Activated naive CD8-positive, alpha-beta T cell treated with anti-CD3 and anti-CD28 coated beads, Interleukin-2, amount 10 ng/mL, durations not matched to agents 7 days and 5 days (primary cell): ENCODE data around the gene PI4KA. TPM values are rescaled to one million over a fixed set of nuclear protein-coding genes. Genes with fewer than 3 reads are reported as not detected.

Source experiments
- ATAC-seq: fragments of 150-1000 bp; cut with Tn5 transposase; one replicate; pipeline ENCODE4 v1.10.0; 2021; ENCODE audit warnings: low read depth, moderate library complexity
- POLR2A ChIA-PET: fragments of 350-600 bp; sonication (Branson Sonifier 250); formaldehyde crosslinking; loops from one replicate; lab custom pipeline; 2021; ENCODE audit warnings: antibody characterized with exemption; lab: Charles Lee
- DNase-seq: peaks from one replicate; pipeline ENCODE4 v3.0.0; 2021
- H3K27ac Mint-ChIP-seq: one replicate; pipeline ENCODE4 v1.8.0; 2022; ENCODE audit warnings: mild to moderate bottlenecking, mixed read lengths
- H3K27me3 Mint-ChIP-seq: one replicate; pipeline ENCODE4 v1.8.0; 2022; ENCODE audit warnings: mild to moderate bottlenecking, moderate library complexity, mixed read lengths
- H3K36me3 Mint-ChIP-seq: one replicate; pipeline ENCODE4 v1.8.0; 2021; ENCODE audit warnings: mild to moderate bottlenecking, mixed read lengths
- H3K4me1 Mint-ChIP-seq: one replicate; pipeline ENCODE4 v1.8.0; 2021; ENCODE audit warnings: mixed read lengths
- H3K4me3 Mint-ChIP-seq: one replicate; pipeline ENCODE4 v1.8.0; 2022; ENCODE audit warnings: mild to moderate bottlenecking, moderate library complexity, mixed read lengths
- H3K9me3 Mint-ChIP-seq: one replicate; pipeline ENCODE4 v1.8.0; 2021; ENCODE audit warnings: mixed read lengths
- total RNA-seq, 2 experiments: library from RNA; stranded (reverse); gene quantifications; one replicate each; pipeline ENCODE4 v1.2.3, GENCODE V29; 2021

Gene PI4KA
- total RNA-seq, 2 experiments from 2014 or later: 100 to 106 TPM

- ATAC-seq (no peak), DNase-seq (no peak)
- Mint-ChIP-seq H3K9me3 (no peaks in the 10 kb centered on the region), H3K27ac (no peak overlapping the region), H3K27me3 (no peaks in the 10 kb centered on the region), H3K36me3 (peaks cover 1% of the 10 kb centered on the region), H3K4me1 (peaks cover 3% of the 10 kb centered on the region), H3K4me3 (no peak overlapping the region)
- POLR2A ChIA-PET: no interaction called here
Measured at GRCh38 chr22:20785415-20785814, 73.2 kb downstream of the PI4KA start.

DNA sequence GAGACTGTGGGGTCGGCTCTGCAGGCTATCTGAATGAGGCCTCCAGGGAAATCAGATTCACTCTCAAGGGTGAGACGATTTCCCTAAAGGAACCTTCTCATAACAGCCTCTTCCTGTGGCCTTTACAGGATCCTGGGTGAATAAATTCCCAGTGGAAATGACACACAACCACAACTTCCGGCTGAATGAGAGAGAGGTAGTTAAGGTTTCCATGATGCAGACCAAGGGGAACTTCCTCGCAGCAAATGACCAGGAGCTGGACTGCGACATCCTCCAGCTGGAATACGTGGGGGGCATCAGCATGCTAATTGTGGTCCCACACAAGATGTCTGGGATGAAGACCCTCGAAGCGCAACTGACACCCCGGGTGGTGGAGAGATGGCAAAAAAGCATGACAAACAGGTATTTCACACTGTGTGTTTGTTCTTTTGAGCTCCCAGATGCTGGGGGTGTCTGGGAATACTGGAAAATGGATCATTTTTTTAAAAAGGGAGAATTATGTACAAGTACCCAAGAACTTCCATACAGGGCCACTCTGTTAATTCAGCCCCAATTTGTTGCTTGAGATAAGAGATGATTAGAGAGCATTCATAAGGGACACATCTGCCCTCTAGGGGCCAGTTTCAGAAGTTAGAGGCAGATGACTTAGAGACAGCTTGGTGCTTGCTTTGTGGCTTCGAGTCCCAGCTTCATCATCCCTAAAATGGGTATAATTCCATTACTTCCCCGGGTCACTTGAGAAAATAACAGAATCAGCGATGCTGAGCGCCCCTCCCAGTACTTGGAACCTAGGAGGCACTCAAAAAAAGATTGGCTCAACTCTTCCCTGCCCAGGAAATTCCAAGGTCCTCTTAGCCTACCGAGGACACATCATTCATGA, 74.5 kb downstream of the PI4KA start:
- no peaks in the 10 kb centered on the region for H3K36me3 Mint-ChIP-seq
- no peak overlapping the region for H3K27ac Mint-ChIP-seq
- H3K27me3 Mint-ChIP-seq: no peaks in the 10 kb centered on the region
- H3K9me3 Mint-ChIP-seq: no peaks in the 10 kb centered on the region
- DNase-seq (no peak), ATAC-seq (peak; percentile 88)
- no peak overlapping the region for H3K4me3 Mint-ChIP-seq
- peaks cover 5% of the 10 kb centered on the region for H3K4me1 Mint-ChIP-seq
- POLR2A ChIA-PET: interaction anchor here (0.6 kb wide), 1 partner anchor 182 kb away, joined by 3 read pairs; no protein-coding TSS in a partner anchor

GRCh38 chr22:20783300-20783673, 75.3 kb downstream of the PI4KA start:
- Mint-ChIP-seq H3K27ac (no peak overlapping the region), H3K4me3 (no peak overlapping the region), H3K4me1 (peaks cover 7% of the 10 kb centered on the region), H3K27me3 (no peaks in the 10 kb centered on the region), H3K9me3 (no peaks in the 10 kb centered on the region), H3K36me3 (no peaks in the 10 kb centered on the region)
- no peak for DNase-seq
- POLR2A ChIA-PET: no interaction called here
- ATAC-seq: no peak

- H3K27me3 Mint-ChIP-seq: no peaks in the 10 kb centered on the region
- peaks cover 7% of the 10 kb centered on the region for H3K4me1 Mint-ChIP-seq
- ATAC-seq: no peak
- no peak overlapping the region for H3K27ac Mint-ChIP-seq
- DNase-seq: no peak
- H3K36me3 Mint-ChIP-seq: no peaks in the 10 kb centered on the region
- H3K4me3 Mint-ChIP-seq: no peak overlapping the region
- H3K9me3 Mint-ChIP-seq: no peaks in the 10 kb centered on the region
- POLR2A ChIA-PET: no interaction called here
Measured at GRCh38 chr22:20782596-20783299, 75.9 kb downstream of the PI4KA start.

DNA sequence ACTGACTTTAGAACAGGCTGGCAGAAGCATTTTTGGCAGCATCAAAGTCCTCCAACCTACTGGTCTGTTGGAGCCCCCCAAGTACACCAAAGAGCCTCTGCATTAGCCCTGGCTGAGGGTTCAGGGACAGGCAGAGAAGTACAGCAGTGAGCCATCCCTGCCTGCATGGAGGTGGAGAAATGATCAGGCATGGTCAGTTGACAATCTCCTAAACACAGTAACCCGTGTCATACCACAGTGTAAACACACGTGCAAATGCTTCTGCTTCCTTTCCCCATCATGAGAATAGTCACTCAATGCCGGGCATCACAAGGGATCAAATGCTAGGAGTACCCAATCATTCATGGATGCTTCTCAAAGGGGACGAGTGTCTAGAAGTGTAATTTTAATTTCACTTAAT, 76.5 kb downstream of the PI4KA start:
- no peaks in the 10 kb centered on the region for H3K36me3 Mint-ChIP-seq
- no peak overlapping the region for H3K4me3 Mint-ChIP-seq
- POLR2A ChIA-PET: no interaction called here
- peaks cover 7% of the 10 kb centered on the region for H3K4me1 Mint-ChIP-seq
- DNase-seq (no peak), ATAC-seq (no peak)
- no peaks in the 10 kb centered on the region for H3K27me3 Mint-ChIP-seq
- no peak overlapping the region for H3K27ac Mint-ChIP-seq
- no peaks in the 10 kb centered on the region for H3K9me3 Mint-ChIP-seq

DNA sequence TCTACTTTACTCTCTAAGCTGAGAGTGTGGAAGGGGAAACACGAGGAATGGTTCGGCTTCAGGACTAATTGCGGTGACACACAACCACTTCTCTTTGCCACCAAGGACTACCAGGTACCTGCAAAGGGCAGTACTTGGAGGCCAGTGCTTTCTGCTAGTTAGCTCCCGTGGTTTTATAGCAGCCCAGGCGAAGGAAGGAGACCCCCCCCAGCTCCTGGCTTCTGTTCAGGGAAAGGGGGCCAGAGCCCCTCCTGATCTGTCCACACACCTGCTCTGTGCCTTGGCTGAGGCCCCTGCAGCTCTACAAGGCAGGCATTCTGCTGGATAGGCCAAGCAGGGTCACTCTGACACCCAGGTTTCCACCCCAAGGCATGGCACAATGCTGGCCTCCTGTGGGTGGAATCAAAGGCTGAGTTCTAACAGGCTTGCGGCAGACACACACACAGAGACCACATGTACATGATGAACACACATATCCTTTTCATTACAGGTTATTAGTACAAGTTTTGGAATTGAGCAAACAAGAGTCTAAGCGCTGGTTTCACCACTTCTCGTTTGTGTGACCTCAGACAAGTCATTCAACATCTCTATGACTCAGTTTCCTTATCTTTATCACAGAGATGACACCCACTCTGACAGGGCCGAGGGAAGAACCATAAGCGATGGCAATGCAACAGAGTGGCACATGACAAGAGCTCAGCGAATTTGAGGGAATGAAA, 77.2 kb downstream of the PI4KA start:
- ATAC-seq (no peak), DNase-seq (no peak)
- POLR2A ChIA-PET: no interaction called here
- Mint-ChIP-seq H3K27ac (no peak overlapping the region), H3K4me3 (no peak overlapping the region), H3K4me1 (peaks cover 7% of the 10 kb centered on the region), H3K36me3 (no peaks in the 10 kb centered on the region), H3K27me3 (no peaks in the 10 kb centered on the region), H3K9me3 (no peaks in the 10 kb centered on the region)

DNA sequence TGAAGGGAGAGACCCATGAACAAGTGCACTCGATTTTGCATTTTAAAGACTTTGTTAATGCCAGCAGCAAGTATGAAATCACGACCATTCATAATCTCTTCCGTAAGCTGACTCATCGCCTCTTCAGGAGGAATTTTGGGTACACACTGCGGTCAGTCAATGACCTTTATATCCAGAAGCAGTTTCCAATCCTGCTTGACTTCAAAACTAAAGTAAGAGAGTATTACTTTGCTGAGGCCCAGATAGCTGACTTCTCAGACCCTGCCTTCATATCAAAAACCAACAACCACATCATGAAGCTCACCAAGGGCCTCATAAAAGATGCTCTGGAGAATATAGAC, 78.8 kb downstream of the PI4KA start:
- no peaks in the 10 kb centered on the region for H3K9me3 Mint-ChIP-seq
- no peaks in the 10 kb centered on the region for H3K27me3 Mint-ChIP-seq
- DNase-seq (no peak), ATAC-seq (no peak)
- no peaks in the 10 kb centered on the region for H3K36me3 Mint-ChIP-seq
- peaks cover 7% of the 10 kb centered on the region for H3K4me1 Mint-ChIP-seq
- no peak overlapping the region for H3K4me3 Mint-ChIP-seq
- POLR2A ChIA-PET: no interaction called here
- no peak overlapping the region for H3K27ac Mint-ChIP-seq

DNA sequence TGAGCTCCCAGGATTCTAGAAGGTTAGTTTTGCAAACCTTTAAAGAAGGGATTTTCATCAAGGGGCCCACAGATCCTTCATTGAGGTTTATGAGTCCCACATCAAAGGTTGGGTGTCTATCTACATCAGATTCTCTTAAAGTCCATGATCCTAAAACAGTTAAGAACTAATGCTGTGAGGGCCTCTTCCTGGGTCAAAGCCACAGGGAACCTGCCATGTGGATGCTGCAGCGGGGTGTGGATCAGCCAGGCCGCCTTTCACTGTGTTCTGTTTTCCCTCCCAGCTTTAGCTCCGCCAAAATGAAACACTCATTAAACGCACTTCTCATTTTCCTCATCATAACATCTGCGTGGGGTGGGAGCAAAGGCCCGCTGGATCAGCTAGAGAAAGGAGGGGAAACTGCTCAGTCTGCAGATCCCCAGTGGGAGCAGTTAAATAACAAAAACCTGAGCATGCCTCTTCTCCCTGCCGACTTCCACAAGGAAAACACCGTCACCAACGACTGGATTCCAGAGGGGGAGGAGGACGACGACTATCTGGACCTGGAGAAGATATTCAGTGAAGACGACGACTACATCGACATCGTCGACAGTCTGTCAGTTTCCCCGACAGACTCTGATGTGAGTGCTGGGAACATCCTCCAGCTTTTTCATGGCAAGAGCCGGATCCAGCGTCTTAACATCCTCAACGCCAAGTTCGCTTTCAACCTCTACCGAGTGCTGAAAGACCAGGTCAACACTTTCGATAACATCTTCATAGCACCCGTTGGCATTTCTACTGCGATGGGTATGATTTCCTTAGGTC, 79.4 kb downstream of the PI4KA start:
- H3K36me3 Mint-ChIP-seq: no peaks in the 10 kb centered on the region
- POLR2A ChIA-PET: no interaction called here
- H3K4me3 Mint-ChIP-seq: no peak overlapping the region
- ATAC-seq (no peak), DNase-seq (no peak)
- no peaks in the 10 kb centered on the region for H3K9me3 Mint-ChIP-seq
- H3K27me3 Mint-ChIP-seq: no peaks in the 10 kb centered on the region
- no peak overlapping the region for H3K27ac Mint-ChIP-seq
- H3K4me1 Mint-ChIP-seq: peaks cover 4% of the 10 kb centered on the region

- no peak for ATAC-seq
- peak overlapping the region; percentile 21 for H3K27ac Mint-ChIP-seq
- DNase-seq: no peak
- H3K27me3 Mint-ChIP-seq: no peaks in the 10 kb centered on the region
- H3K4me1 Mint-ChIP-seq: peaks cover 4% of the 10 kb centered on the region
- H3K36me3 Mint-ChIP-seq: peaks cover 3% of the 10 kb centered on the region
- H3K4me3 Mint-ChIP-seq: no peak overlapping the region
- POLR2A ChIA-PET: no interaction called here
- no peaks in the 10 kb centered on the region for H3K9me3 Mint-ChIP-seq
Measured at GRCh38 chr22:20777420-20778177, 81.0 kb downstream of the PI4KA start.

DNA sequence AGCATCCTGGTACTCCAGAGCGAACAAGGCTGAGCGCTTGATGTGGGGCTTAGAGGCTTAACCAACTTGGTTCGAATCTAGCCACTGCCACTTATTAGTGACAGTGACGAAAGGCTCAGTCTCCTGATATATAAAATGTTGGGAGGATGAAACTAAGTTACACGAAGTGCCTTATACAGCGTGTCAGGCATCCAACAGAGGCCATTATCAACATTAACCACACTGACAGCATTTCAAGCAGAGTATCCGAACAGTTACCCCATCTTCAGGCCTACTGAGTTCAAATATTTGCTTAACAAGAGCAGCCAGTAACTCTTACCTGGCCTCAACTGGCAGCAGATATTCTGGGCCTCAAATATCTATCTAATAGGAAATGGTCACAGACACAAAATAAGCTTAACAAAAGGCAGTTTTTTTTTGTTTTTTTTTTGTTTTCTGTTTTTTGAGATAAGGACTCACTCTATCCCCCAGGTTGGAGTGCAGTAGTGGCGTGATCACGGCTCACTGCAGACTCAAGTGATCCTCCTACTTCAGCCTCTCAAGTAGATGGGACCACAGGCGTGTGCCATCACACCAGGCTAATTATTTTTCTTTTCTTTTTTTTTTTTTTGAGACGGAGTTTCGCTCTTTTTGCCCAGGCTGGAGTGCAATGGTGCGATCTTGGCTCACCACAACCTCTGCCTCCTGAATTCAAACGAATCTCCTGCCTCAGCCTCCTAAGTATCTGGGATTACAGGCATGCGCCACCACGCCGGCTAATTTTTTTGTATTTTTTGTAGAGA, 81.8 kb downstream of the PI4KA start:
- POLR2A ChIA-PET: no interaction called here
- H3K36me3 Mint-ChIP-seq: peaks cover 3% of the 10 kb centered on the region
- no peak overlapping the region for H3K27ac Mint-ChIP-seq
- H3K4me3 Mint-ChIP-seq: no peak overlapping the region
- DNase-seq (no peak), ATAC-seq (no peak)
- H3K9me3 Mint-ChIP-seq: no peaks in the 10 kb centered on the region
- peaks cover 4% of the 10 kb centered on the region for H3K4me1 Mint-ChIP-seq
- H3K27me3 Mint-ChIP-seq: no peaks in the 10 kb centered on the region

GRCh38 chr22:20775342-20775895, 83.2 kb downstream of the PI4KA start:
- H3K9me3 Mint-ChIP-seq: no peaks in the 10 kb centered on the region
- ATAC-seq (no peak), DNase-seq (no peak)
- H3K27ac Mint-ChIP-seq: no peak overlapping the region
- peaks cover 3% of the 10 kb centered on the region for H3K36me3 Mint-ChIP-seq
- H3K4me3 Mint-ChIP-seq: no peak overlapping the region
- no peaks in the 10 kb centered on the region for H3K27me3 Mint-ChIP-seq
- peaks cover 4% of the 10 kb centered on the region for H3K4me1 Mint-ChIP-seq
- POLR2A ChIA-PET: no interaction called here

DNA sequence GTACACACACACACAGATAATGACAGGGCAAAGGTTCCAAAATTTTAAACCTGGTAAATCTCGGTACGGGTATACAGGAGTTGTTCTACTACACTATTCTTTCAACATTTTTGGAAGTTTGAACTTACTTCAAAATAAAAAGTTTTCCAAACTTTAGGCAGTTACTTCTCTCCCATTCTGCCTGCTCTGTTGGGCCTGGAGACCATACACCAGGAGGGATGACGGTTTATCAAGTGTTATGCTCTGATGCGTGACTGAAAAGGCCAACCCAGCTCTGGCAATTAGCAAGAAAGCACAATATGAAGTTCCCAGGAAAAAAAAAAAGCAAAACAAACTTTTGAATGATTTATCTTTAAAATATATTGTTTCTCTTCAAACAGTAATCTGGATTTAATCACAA, 83.7 kb downstream of the PI4KA start:
- H3K4me1 Mint-ChIP-seq: peaks cover 3% of the 10 kb centered on the region
- H3K27me3 Mint-ChIP-seq: no peaks in the 10 kb centered on the region
- no peaks in the 10 kb centered on the region for H3K9me3 Mint-ChIP-seq
- POLR2A ChIA-PET: no interaction called here
- ATAC-seq: no peak
- DNase-seq: no peak
- H3K36me3 Mint-ChIP-seq: peaks cover 3% of the 10 kb centered on the region
- no peak overlapping the region for H3K27ac Mint-ChIP-seq
- H3K4me3 Mint-ChIP-seq: no peak overlapping the region
